Esophagus muscularis mucosa (tissue), 3 donors: ENCODE data around the gene NALCN.

Experiments
- CTCF ChIP-seq, 3 experiments: fragments of 200-600 bp in 2 of 3; fragments of 450-650 bp in 1 of 3; sonication (generic) in 2 of 3; IDR thresholded peaks; one replicate each; pipeline ENCODE4 v1.5.1; 2017 to 2019; ENCODE audit warnings: antibody characterized with exemption in 3 of 3, mild to moderate bottlenecking in 2 of 3, moderate library complexity in 1 of 3
- EP300 ChIP-seq: sonication (generic); formaldehyde crosslinking; IDR thresholded peaks from one replicate; pipeline ENCODE4 v1.6.1; 2017; ENCODE audit warnings: antibody characterized with exemption

GRCh38 chr13:101408154-101408553, 8.2 kb downstream of the NALCN start:
- no peak for TF ChIP-seq CTCF (IDR thresholded peaks at IDR 0.05)
- no peak for TF ChIP-seq EP300
